ENCODE data around the gene SELL.
"Not testable (repeated sequence)": the region's sequence is repeated elsewhere in the genome, so short reads cannot be mapped to it uniquely, and the experiment has no call there.

SELL gene

DNA sequence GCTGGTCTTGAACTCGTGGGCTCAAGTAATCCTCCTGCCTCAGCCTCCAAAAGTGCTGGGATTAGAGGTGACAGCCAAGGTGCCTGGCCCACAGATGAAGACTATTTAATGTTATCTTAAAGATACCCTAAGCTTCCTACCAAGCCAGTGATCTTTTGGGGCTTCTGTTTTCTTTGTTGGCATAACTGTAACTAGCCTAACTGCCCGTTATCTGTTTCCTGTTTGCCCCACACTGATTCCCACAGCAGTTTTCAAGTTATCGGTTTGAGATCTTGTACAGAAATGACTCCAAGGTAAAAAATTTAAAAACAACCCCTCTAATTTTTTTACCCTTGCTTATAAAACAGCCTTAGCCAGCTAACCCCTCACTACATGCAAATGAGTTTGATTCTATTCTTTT is 12.4 kb downstream of the SELL start:
- peak overlapping the region; percentile 50 for H3K4me3 Mint-ChIP-seq
- H3K27me3 Mint-ChIP-seq, result no peaks in the 10 kb centered on the region
- H3K27ac Mint-ChIP-seq (ENCODE audit: low read depth), result peak overlapping the region; percentile 89
- peaks cover 89% of the 10 kb centered on the region for H3K4me1 Mint-ChIP-seq
- peaks cover 67% of the 10 kb centered on the region for H3K36me3 Mint-ChIP-seq (ENCODE audit: insufficient read depth)
- DNase-seq (ENCODE audit: low spot score in 2 of 2) (no peak), ATAC-seq (replicated peaks; ENCODE audit: extremely low read depth, poor library complexity, severe bottlenecking) (no peak)
- no peaks in the 10 kb centered on the region for H3K9me3 Mint-ChIP-seq

DNA sequence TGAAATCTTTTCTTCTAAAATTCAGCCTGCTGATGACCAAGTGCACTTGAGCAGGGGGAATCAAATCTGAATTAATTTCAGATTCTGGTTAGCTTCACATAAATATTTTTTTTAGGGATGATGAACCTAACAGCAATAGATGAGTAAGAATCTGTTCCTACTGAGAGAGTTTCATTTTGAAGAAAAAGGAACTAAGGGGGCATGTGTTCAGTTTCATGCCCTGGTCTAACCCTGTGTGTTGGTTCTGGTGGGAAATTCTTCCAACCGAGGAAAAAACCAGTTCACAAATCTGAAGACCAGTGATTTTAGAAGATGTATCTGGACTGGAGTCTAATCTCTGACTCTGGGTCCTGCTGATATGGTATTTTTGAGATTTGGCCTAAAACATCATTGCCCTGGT is 13.7 kb downstream of the SELL start:
- H3K9me3 Mint-ChIP-seq, result no peaks in the 10 kb centered on the region
- H3K4me3 Mint-ChIP-seq, result peak overlapping the region; percentile 50
- H3K27me3 Mint-ChIP-seq, result no peaks in the 10 kb centered on the region
- H3K27ac Mint-ChIP-seq (ENCODE audit: low read depth), result peak overlapping the region; percentile 89
- H3K4me1 Mint-ChIP-seq, result peaks cover 89% of the 10 kb centered on the region
- H3K36me3 Mint-ChIP-seq (ENCODE audit: insufficient read depth), result peaks cover 59% of the 10 kb centered on the region
- no peak for DNase-seq (ENCODE audit: low spot score in 2 of 2)
- no peak for ATAC-seq (replicated peaks; ENCODE audit: extremely low read depth, poor library complexity, severe bottlenecking)

DNA sequence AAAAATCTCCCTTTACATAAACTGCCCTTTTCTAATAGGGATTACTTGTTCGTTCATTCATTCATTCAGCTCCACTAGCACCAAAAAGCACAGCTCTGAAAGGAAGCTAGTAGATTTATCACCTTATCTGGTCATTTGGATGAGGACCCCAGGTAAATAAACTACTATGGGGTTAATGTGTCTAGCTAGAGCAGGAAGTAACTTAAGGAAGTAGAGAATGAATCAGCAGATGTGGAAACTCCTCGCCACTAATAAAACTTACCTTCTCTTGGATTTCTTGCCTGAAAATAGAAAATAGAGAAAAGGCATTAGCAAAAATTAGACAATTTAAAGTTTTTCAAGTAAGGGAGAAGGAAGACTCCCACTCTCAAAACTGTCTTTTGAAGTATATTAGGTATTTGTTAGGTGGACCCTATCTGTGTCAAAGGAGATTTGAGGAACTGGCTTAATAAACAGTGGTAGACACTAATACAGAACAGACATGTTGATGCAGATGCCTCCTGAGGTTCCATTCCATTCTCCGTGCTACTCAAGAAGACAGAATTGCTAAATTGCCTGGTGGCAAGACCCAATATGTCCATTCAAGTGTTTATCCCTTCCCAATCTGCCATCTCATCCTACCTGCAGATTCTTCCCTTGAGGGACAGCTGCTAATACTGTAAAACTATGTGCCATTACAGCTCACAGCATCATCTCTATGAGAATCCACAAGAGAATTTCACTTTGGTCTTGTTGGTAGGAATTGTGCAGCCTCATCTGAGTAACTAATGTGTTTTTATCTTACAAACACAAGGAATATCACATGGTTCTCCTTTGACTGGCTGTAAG is 14.9 kb downstream of the SELL start:
- peak overlapping the region; percentile 82 for H3K27ac Mint-ChIP-seq (ENCODE audit: low read depth)
- no peak for ATAC-seq (replicated peaks; ENCODE audit: extremely low read depth, poor library complexity, severe bottlenecking)
- H3K36me3 Mint-ChIP-seq (ENCODE audit: insufficient read depth), result peaks cover 60% of the 10 kb centered on the region
- H3K9me3 Mint-ChIP-seq, result no peaks in the 10 kb centered on the region
- H3K4me1 Mint-ChIP-seq, result peaks cover 89% of the 10 kb centered on the region
- peak overlapping the region; percentile 52 for H3K4me3 Mint-ChIP-seq
- no peak for DNase-seq (ENCODE audit: low spot score in 2 of 2)
- no peaks in the 10 kb centered on the region for H3K27me3 Mint-ChIP-seq

DNA sequence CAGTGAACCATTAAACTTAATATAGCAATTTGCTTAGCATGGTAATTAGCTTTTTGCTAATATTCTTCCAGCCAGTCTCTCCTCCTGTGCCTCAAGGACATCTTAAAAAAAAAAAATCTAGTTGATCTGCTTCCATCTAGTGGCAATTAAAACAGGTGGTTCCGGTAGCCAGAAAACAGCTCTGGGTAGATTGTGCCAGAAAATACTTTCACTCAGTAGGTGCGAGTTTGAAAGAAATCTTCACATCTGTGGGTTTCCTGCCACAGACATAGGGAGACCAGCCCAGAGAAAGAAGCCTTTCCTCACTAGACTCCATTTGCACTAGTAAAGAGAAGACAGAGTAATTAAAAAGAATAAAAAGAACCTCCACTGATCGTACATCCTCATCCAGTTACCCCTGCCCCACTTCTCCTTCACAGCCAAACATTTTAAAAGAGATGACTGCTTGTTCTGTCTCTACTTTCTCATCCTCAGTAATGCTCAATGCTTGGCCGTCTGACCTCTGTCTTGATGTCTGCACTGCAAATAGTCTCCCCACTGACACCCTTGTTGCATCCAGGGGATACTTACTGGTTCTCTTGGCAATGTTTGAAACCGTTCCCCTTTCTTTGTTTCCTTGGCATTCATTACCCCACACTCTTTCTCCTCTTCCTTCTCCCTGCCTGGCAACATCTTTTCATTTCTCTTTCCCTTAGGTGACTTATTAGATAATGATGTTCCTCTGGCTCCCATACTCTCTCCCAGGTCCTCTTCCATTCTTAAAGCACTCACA is 16.9 kb downstream of the SELL start:
- H3K36me3 Mint-ChIP-seq (ENCODE audit: insufficient read depth), result peaks cover 57% of the 10 kb centered on the region
- peak overlapping the region; percentile 52 for H3K4me3 Mint-ChIP-seq
- DNase-seq (ENCODE audit: low spot score in 2 of 2), result peak in 1 of 2 donors; percentile 59
- H3K27me3 Mint-ChIP-seq, result no peaks in the 10 kb centered on the region
- H3K4me1 Mint-ChIP-seq, result peaks cover 91% of the 10 kb centered on the region
- H3K9me3 Mint-ChIP-seq, result no peaks in the 10 kb centered on the region
- peak overlapping the region; percentile 82 for H3K27ac Mint-ChIP-seq (ENCODE audit: low read depth)
- ATAC-seq (replicated peaks; ENCODE audit: extremely low read depth, poor library complexity, severe bottlenecking), result peak; percentile 77

DNA sequence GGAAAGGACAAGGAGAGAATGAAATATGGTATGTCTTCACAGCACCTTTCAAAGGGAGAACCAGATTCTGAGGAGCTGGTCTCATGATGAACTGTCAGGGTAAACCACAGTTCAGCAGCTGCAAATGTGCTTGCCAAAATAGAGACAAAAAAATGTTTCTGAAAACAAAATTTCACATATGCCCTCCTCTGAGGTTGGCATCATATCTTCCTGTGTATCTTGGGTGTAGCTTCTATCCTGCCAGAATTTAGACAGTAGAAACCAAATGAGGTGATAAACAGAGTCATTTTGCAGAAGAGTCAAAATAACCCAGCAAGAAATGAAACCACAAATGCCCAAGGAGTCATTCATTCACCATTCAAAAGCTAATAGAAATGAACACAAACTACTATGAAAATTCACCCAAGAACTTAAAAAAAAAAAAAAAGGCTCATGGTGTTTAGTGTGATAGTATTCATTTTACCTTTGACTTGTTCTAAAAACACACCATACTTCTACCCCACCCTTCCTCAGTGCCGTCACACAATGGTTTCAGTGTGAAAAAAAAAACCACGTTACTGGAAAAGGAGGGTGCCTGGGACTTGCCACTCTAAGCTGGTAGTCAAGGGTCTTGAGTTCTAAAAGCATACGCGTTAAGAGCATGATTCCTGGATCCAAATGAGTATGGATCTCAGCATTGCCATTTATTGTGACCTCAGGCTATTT is 18.5 kb downstream of the SELL start:
- H3K27ac Mint-ChIP-seq (ENCODE audit: low read depth), result peak overlapping the region; percentile 82
- no peaks in the 10 kb centered on the region for H3K9me3 Mint-ChIP-seq
- H3K36me3 Mint-ChIP-seq (ENCODE audit: insufficient read depth), result peaks cover 46% of the 10 kb centered on the region
- H3K27me3 Mint-ChIP-seq, result no peaks in the 10 kb centered on the region
- DNase-seq (ENCODE audit: low spot score in 2 of 2) (peak in 1 of 2 donors; percentile 53), ATAC-seq (replicated peaks; ENCODE audit: extremely low read depth, poor library complexity, severe bottlenecking) (peak; percentile 70)
- peaks cover 76% of the 10 kb centered on the region for H3K4me1 Mint-ChIP-seq
- H3K4me3 Mint-ChIP-seq, result peak overlapping the region; percentile 71

DNA sequence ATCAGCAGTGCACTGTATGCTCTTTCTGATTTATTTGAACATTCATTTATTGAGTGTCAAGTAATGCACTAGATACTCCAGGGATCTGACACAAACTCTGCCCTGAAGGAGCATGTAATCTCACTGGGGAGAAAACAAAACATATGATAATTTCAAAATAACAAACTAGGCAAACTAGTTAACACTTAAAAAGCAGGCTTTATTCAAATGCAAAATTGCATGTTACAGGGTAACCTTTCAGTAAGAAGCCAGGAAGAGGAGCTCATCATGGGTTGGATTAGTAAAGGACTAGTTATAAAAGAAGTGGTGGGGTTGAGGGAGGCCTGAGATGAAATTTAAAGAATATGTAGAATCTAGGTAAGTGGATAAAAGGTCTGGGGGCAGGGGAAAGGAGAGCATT is 20.9 kb downstream of the SELL start:
- H3K4me1 Mint-ChIP-seq, result peaks cover 59% of the 10 kb centered on the region
- H3K27ac Mint-ChIP-seq (ENCODE audit: low read depth), result peak overlapping the region; percentile 82
- H3K36me3 Mint-ChIP-seq (ENCODE audit: insufficient read depth), result peaks cover 32% of the 10 kb centered on the region
- peak overlapping the region; percentile 71 for H3K4me3 Mint-ChIP-seq
- no peaks in the 10 kb centered on the region for H3K27me3 Mint-ChIP-seq
- ATAC-seq (replicated peaks; ENCODE audit: extremely low read depth, poor library complexity, severe bottlenecking) (no peak), DNase-seq (ENCODE audit: low spot score in 2 of 2) (no peak)
- H3K9me3 Mint-ChIP-seq, result no peaks in the 10 kb centered on the region

DNA sequence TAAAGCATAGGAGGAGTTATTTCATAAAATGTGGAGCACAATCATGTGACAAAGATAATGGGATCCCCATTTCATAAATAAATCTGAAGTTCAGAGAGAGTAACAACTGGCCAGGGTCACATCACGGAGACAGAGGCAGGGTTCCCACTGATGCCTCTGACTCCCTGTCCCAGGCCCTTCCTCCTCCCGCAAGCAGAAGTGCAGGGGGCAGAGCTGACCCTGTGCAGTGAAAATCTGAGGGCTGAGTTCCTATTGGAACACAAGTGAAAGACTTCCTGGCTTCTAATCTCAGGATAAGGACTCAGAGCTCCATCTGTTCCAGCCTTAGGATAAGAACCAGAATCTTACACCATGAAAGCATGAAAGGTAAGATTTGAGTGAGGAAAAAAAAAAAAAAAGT is 22.0 kb downstream of the SELL start:
- peaks cover 48% of the 10 kb centered on the region for H3K4me1 Mint-ChIP-seq
- H3K9me3 Mint-ChIP-seq, result no peaks in the 10 kb centered on the region
- no peaks in the 10 kb centered on the region for H3K27me3 Mint-ChIP-seq
- ATAC-seq (replicated peaks; ENCODE audit: extremely low read depth, poor library complexity, severe bottlenecking) (no peak), DNase-seq (ENCODE audit: low spot score in 2 of 2) (no peak)
- H3K27ac Mint-ChIP-seq (ENCODE audit: low read depth), result no peak overlapping the region
- H3K36me3 Mint-ChIP-seq (ENCODE audit: insufficient read depth), result peaks cover 31% of the 10 kb centered on the region
- H3K4me3 Mint-ChIP-seq, result no peak overlapping the region

DNA sequence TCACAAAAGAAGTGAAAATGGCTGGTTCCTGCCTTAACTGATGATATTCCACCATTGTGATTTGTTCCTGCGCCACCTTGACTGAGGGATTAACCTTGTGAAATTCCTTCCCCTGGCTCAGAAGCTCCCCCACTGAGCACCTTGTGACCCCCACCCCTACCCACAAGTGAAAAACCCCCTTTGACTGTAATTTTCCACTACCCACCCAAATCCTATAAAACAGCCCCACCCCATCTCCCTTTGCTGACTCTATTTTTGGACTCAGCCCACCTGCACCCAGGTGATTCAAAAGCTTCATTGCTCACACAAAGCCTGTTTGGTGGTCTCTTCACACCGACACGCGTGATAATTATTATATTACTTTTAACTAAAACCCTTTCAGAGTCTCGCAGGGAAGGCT is 23.0 kb downstream of the SELL start:
- ATAC-seq (replicated peaks; ENCODE audit: extremely low read depth, poor library complexity, severe bottlenecking); H3K9me3 Mint-ChIP-seq: not testable (repeated sequence)

DNA sequence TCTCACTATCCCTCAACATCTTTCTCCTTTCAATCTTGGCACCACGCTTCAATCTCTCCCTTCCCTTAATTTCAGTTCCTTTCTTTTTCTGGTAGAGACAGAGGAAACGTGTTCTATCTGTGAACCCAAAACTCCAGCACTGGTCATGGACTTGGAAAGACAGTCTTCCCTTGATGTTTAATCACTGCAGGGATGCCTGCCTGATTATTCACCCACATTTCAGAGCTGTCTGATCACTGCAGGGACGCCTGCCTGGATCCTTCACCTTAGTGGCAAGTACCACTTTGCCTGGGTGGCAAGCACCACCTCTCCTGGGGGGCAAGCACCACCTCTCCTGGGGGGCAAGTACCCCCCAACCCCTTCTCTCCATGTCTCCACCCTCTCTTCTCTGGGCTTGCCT is 27.8 kb downstream of the SELL start:
- Mint-ChIP-seq H3K9me3 (no peaks in the 10 kb centered on the region), H3K4me3 (no peak overlapping the region), H3K27ac (ENCODE audit: low read depth) (no peak overlapping the region), H3K4me1 (peaks cover 24% of the 10 kb centered on the region), H3K27me3 (no peaks in the 10 kb centered on the region), H3K36me3 (ENCODE audit: insufficient read depth) (no peaks in the 10 kb centered on the region)
- ATAC-seq (replicated peaks; ENCODE audit: extremely low read depth, poor library complexity, severe bottlenecking) (no peak), DNase-seq (ENCODE audit: low spot score in 2 of 2) (no peak)

More for the DNA sequence above, 23.0 kb downstream of the SELL start:
- not testable (repeated sequence) for H3K27me3 Mint-ChIP-seq; H3K27ac Mint-ChIP-seq (ENCODE audit: low read depth); DNase-seq (ENCODE audit: low spot score in 2 of 2); H3K4me3 Mint-ChIP-seq
- peaks cover 38% of the 10 kb centered on the region for H3K4me1 Mint-ChIP-seq
- H3K36me3 Mint-ChIP-seq (ENCODE audit: insufficient read depth), result peaks cover 29% of the 10 kb centered on the region

DNA sequence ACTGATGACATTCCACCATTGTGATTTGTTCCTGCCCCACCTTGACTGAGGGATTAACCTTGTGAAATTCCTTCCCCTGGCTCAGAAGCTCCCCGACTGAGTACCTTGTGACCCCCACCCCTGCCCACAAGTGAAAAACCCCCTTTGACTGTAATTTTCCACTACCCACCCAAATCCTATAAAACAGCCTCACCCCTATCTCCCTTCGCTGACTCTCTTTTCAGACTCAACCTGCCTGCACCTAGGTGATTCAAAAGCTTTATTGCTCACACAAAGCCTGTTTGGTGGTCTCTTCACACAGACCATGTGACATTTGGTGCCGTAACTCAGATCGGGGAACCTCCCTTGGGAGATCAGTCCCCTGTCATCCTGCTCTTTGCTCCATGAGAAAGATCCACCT is 28.3 kb downstream of the SELL start:
- not testable (repeated sequence) for H3K27ac Mint-ChIP-seq (ENCODE audit: low read depth); DNase-seq (ENCODE audit: low spot score in 2 of 2); ATAC-seq (replicated peaks; ENCODE audit: extremely low read depth, poor library complexity, severe bottlenecking); H3K27me3 Mint-ChIP-seq; H3K36me3 Mint-ChIP-seq (ENCODE audit: insufficient read depth); H3K9me3 Mint-ChIP-seq; H3K4me3 Mint-ChIP-seq
- H3K4me1 Mint-ChIP-seq, result peaks cover 24% of the 10 kb centered on the region

DNA sequence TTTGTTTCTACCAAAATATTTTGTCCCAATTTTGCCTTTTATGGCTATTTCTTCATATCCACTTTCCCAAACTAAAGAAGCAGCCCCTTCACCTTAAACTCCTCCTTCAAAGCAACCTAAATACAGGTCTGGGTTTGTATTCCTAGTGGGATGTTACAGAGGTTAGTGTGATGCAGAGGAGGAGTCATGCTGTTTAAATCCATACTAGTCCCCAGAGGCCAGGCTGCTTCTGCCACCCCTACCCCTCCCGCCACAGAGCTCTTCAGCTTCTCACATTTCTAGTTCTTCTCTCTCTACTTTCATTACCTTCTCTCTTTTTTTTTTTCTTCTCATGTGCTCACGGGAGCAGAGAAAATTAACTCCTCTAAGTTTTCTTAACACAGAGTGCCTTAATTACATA is 29.3 kb downstream of the SELL start:
- H3K27ac Mint-ChIP-seq (ENCODE audit: low read depth), result peak overlapping the region; percentile 85
- H3K4me1 Mint-ChIP-seq, result peaks cover 24% of the 10 kb centered on the region
- DNase-seq (ENCODE audit: low spot score in 2 of 2), result no peak
- no peaks in the 10 kb centered on the region for H3K27me3 Mint-ChIP-seq
- H3K36me3 Mint-ChIP-seq (ENCODE audit: insufficient read depth), result no peaks in the 10 kb centered on the region
- ATAC-seq (replicated peaks; ENCODE audit: extremely low read depth, poor library complexity, severe bottlenecking), result no peak
- no peak overlapping the region for H3K4me3 Mint-ChIP-seq
- no peaks in the 10 kb centered on the region for H3K9me3 Mint-ChIP-seq

DNA sequence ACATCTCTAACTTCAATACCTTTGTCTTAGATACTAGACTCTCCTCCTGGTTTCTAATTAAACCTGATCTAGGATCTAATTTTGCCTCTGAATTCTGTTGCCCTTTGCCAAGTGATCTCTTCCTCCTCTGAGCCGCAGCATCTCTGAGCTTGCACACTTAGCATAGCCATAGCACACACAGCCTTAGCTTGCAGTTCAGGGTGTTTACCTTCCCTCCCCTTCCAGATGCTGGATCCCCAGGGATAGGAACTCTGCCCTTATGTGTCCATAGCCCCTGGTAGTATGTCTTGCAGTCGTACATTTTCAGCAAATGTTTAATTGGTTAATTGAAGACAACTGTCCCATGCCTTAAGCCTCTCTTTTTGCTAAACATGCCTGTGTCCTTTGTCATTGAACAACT is 30.3 kb downstream of the SELL start:
- DNase-seq (ENCODE audit: low spot score in 2 of 2) (no peak), ATAC-seq (replicated peaks; ENCODE audit: extremely low read depth, poor library complexity, severe bottlenecking) (no peak)
- Mint-ChIP-seq H3K27ac (ENCODE audit: low read depth) (peak overlapping the region; percentile 68), H3K9me3 (no peaks in the 10 kb centered on the region), H3K27me3 (no peaks in the 10 kb centered on the region), H3K4me1 (peaks cover 33% of the 10 kb centered on the region), H3K36me3 (ENCODE audit: insufficient read depth) (peaks cover 2% of the 10 kb centered on the region), H3K4me3 (peak overlapping the region; percentile 33)

All from central memory CD8-positive, alpha-beta T cell (primary cell).